ENCODE data around the gene SYT12. TPM values are rescaled to one million over a fixed set of nuclear protein-coding genes. Genes with fewer than 3 reads are reported as not detected.
A peak's percentile ranks its signal among the peaks of the same experiment; 100 is the strongest.

SYT12 gene
- total and polyA plus RNA-seq, 2 of the 13 experiments (the other 11 are each of a cell fraction or from before 2014, with no cell fraction given): 0.01 to 0.02 TPM

DNA sequence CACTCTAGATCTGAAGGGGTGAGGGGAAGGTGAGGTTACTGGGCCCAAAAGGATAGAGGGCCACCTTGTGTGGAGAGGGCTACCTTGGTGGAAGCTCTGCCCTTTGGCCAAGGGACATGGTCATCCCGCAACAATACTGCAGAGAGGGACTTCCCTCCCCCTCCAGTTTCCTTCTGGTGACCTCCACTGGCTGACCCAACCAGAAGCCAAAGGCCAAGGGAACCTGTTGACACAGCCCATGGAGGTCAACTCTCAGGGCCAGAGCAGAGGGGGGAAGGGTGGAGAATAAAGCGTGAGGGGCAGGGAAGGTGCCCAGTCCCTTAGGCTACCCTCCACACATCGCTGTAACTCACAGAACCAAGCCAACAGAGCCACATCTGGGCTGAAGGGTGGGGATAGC, 18.7 kb downstream of the SYT12 start (continued):
- peak; percentile 62; the same call in 1 of the 2 replicates for TF ChIP-seq ZMYM3 (CRISPR knock-in tag; IDR thresholded peaks at IDR 0.05)
- TF ChIP-seq ZNF264 (CRISPR knock-in tag; IDR thresholded peaks at IDR 0.05): no peak
- TF ChIP-seq, protein P1, sequence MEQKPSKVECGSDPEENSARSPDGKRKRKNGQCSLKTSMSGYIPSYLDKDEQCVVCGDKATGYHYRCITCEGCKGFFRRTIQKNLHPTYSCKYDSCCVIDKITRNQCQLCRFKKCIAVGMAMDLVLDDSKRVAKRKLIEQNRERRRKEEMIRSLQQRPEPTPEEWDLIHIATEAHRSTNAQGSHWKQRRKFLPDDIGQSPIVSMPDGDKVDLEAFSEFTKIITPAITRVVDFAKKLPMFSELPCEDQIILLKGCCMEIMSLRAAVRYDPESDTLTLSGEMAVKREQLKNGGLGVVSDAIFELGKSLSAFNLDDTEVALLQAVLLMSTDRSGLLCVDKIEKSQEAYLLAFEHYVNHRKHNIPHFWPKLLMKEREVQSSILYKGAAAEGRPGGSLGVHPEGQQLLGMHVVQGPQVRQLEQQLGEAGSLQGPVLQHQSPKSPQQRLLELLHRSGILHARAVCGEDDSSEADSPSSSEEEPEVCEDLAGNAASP (CRISPR knock-in tag; IDR thresholded peaks at IDR 0.05; ENCODE audit: borderline replicate concordance): peak; percentile 65; the same call in 1 of the 2 replicates
- no peak for TF ChIP-seq ZNF12 (CRISPR knock-in tag; IDR thresholded peaks at IDR 0.05)
- TF ChIP-seq ZNF432 (CRISPR knock-in tag; IDR thresholded peaks at IDR 0.05; ENCODE audit: borderline replicate concordance): no peak
- no peak for TF ChIP-seq CBX2 (IDR thresholded peaks at IDR 0.05; ENCODE audit: low read depth, low read length)
- TF ChIP-seq CBX2 (CRISPR knock-in tag; IDR thresholded peaks at IDR 0.05; ENCODE audit: low read depth): no peak
- TF ChIP-seq ZEB1 (IDR thresholded peaks at IDR 0.05; ENCODE audit: insufficient replicate concordance, low read depth): no peak
- no peak for TF ChIP-seq ZFP62 (CRISPR knock-in tag; IDR thresholded peaks at IDR 0.05)
- no peak for TF ChIP-seq TOPORS (CRISPR knock-in tag; IDR thresholded peaks at IDR 0.05)
- TF ChIP-seq BCL6 (CRISPR knock-in tag; IDR thresholded peaks at IDR 0.05): peak; percentile 52; the same call in 1 of the 2 replicates
- TF ChIP-seq TARDBP (CRISPR knock-in tag; IDR thresholded peaks at IDR 0.05): peak; percentile 46; the same call in 1 of the 2 replicates
- peak; percentile 42; the same call in 1 of the 2 replicates for TF ChIP-seq GFI1 (CRISPR knock-in tag; IDR thresholded peaks at IDR 0.05; ENCODE audit: borderline replicate concordance)
- TF ChIP-seq ZNF678 (CRISPR knock-in tag; IDR thresholded peaks at IDR 0.05): no peak
- no peak for TF ChIP-seq SNAI1 (CRISPR knock-in tag; IDR thresholded peaks at IDR 0.05; ENCODE audit: borderline replicate concordance)
- TF ChIP-seq, protein P2, sequence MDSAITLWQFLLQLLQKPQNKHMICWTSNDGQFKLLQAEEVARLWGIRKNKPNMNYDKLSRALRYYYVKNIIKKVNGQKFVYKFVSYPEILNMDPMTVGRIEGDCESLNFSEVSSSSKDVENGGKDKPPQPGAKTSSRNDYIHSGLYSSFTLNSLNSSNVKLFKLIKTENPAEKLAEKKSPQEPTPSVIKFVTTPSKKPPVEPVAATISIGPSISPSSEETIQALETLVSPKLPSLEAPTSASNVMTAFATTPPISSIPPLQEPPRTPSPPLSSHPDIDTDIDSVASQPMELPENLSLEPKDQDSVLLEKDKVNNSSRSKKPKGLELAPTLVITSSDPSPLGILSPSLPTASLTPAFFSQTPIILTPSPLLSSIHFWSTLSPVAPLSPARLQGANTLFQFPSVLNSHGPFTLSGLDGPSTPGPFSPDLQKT (CRISPR knock-in tag; IDR thresholded peaks at IDR 0.05; ENCODE audit: borderline replicate concordance): no peak
- no peak for TF ChIP-seq ZNF746 (CRISPR knock-in tag; IDR thresholded peaks at IDR 0.05)
- no peak for TF ChIP-seq ZNF549 (CRISPR knock-in tag; IDR thresholded peaks at IDR 0.05)
- TF ChIP-seq, protein P3, sequence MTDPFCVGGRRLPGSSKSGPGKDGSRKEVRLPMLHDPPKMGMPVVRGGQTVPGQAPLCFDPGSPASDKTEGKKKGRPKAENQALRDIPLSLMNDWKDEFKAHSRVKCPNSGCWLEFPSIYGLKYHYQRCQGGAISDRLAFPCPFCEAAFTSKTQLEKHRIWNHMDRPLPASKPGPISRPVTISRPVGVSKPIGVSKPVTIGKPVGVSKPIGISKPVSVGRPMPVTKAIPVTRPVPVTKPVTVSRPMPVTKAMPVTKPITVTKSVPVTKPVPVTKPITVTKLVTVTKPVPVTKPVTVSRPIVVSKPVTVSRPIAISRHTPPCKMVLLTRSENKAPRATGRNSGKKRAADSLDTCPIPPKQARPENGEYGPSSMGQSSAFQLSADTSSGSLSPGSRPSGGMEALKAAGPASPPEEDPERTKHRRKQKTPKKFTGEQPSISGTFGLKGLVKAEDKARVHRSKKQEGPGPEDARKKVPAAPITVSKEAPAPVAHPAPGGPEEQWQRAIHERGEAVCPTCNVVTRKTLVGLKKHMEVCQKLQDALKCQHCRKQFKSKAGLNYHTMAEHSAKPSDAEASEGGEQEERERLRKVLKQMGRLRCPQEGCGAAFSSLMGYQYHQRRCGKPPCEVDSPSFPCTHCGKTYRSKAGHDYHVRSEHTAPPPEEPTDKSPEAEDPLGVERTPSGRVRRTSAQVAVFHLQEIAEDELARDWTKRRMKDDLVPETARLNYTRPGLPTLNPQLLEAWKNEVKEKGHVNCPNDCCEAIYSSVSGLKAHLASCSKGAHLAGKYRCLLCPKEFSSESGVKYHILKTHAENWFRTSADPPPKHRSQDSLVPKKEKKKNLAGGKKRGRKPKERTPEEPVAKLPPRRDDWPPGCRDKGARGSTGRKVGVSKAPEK (CRISPR knock-in tag; IDR thresholded peaks at IDR 0.05; ENCODE audit: borderline replicate concordance): no peak
- TF ChIP-seq ZNF180 (CRISPR knock-in tag; IDR thresholded peaks at IDR 0.05; ENCODE audit: borderline replicate concordance, low read depth): no peak
- TF ChIP-seq KLF13 (CRISPR knock-in tag; IDR thresholded peaks at IDR 0.05): no peak
- TF ChIP-seq MTA3 (CRISPR knock-in tag; IDR thresholded peaks at IDR 0.05): no peak
- TF ChIP-seq GABPB1 (CRISPR knock-in tag; IDR thresholded peaks at IDR 0.05): peak; percentile 22; the same call in 1 of the 2 replicates
- TF ChIP-seq, protein P4, sequence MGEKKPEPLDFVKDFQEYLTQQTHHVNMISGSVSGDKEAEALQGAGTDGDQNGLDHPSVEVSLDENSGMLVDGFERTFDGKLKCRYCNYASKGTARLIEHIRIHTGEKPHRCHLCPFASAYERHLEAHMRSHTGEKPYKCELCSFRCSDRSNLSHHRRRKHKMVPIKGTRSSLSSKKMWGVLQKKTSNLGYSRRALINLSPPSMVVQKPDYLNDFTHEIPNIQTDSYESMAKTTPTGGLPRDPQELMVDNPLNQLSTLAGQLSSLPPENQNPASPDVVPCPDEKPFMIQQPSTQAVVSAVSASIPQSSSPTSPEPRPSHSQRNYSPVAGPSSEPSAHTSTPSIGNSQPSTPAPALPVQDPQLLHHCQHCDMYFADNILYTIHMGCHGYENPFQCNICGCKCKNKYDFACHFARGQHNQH (CRISPR knock-in tag; IDR thresholded peaks at IDR 0.05): peak; percentile 58; the same call in 1 of the 2 replicates
- no peak for TF ChIP-seq ZNF160 (CRISPR knock-in tag; IDR thresholded peaks at IDR 0.05)
- TF ChIP-seq ISL2 (CRISPR knock-in tag; IDR thresholded peaks at IDR 0.05): no peak

Measured in HepG2 (cell line).